Lower leg skin (tissue), 3 donors: ENCODE data around the gene PRM1.

Source experiments
- POLR2A ChIP-seq, 2 donors: fragments of 450-650 bp; IDR thresholded peaks; one replicate each; pipeline ENCODE4 v1.6.1; 2016 to 2017; ENCODE audit warnings: antibody characterized with exemption in 2 of 2, mild to moderate bottlenecking in 1 of 2, moderate library complexity in 1 of 2
- TF ChIP-seq, protein P1 (sequence below), 3 donors: fragments of 450-650 bp; IDR thresholded peaks; one replicate each; pipeline ENCODE4 v1.5.1; 2016; ENCODE audit warnings: antibody characterized with exemption in 3 of 3, mild to moderate bottlenecking in 3 of 3, moderate library complexity in 2 of 3

DNA sequence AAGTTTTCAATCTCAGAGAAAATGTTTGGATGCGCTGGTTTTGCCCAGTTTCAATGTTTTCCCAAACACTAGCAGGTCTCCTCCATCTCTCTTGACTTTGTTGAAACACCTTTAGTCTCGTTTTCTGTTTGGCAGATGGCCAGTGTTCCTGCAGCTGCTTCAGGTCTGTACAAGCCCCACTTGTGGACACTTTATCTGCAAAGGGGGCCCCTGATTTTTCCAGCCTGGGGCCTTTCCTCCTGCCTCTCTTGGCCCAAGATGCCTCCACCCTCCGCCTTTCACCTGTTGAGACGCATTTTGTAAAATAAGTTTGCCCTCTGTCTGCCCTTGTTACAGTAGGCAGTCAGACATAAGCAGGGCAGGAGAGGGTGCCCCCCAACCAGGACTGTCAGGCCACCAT, 21.8 kb upstream of the PRM1 start:
- TF ChIP-seq, protein P1, sequence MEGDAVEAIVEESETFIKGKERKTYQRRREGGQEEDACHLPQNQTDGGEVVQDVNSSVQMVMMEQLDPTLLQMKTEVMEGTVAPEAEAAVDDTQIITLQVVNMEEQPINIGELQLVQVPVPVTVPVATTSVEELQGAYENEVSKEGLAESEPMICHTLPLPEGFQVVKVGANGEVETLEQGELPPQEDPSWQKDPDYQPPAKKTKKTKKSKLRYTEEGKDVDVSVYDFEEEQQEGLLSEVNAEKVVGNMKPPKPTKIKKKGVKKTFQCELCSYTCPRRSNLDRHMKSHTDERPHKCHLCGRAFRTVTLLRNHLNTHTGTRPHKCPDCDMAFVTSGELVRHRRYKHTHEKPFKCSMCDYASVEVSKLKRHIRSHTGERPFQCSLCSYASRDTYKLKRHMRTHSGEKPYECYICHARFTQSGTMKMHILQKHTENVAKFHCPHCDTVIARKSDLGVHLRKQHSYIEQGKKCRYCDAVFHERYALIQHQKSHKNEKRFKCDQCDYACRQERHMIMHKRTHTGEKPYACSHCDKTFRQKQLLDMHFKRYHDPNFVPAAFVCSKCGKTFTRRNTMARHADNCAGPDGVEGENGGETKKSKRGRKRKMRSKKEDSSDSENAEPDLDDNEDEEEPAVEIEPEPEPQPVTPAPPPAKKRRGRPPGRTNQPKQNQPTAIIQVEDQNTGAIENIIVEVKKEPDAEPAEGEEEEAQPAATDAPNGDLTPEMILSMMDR (IDR thresholded peaks at IDR 0.05) = no peak
- TF ChIP-seq POLR2A (IDR thresholded peaks at IDR 0.05) = no peak
